Sigmoid colon (tissue), 7 donors: ENCODE results near the gene SPEM1. TPM values are rescaled to one million over a fixed set of nuclear protein-coding genes. Genes with fewer than 3 reads are reported as not detected.

ENCODE experiments used
- DNase-seq: peaks from one replicate; pipeline ENCODE4 v3.0.0-alpha.2; 2019
- H3K27ac ChIP-seq, 4 donors: fragments of 200-600 bp; sonication (generic); one replicate each; pipeline ENCODE4 v1.5.1; 2016 to 2019; ENCODE audit warnings: mild to moderate bottlenecking in 1 of 4
- H3K27me3 ChIP-seq, 3 donors: fragments of 200-600 bp; sonication (generic); one replicate each; pipeline ENCODE4 v1.5.1; 2019; ENCODE audit warnings: mild to moderate bottlenecking in 1 of 3
- H3K36me3 ChIP-seq, 4 donors: fragments of 200-600 bp; sonication (generic); one replicate each; pipeline ENCODE4 v1.5.1; 2016 to 2019
- H3K4me1 ChIP-seq, 4 donors: fragments of 200-600 bp; sonication (generic); one replicate each; pipeline ENCODE4 v1.5.1; 2017 to 2019
- H3K4me3 ChIP-seq, 4 donors: fragments of 200-600 bp; sonication (generic); one replicate each; pipeline ENCODE4 v1.5.1; 2017 to 2019; ENCODE audit warnings: mild to moderate bottlenecking in 2 of 4, moderate library complexity in 1 of 4
- H3K9me3 ChIP-seq, 4 donors: fragments of 200-600 bp in 3 of 4; sonication (generic) in 3 of 4; one replicate each; pipeline versions ENCODE4 v1.5.1 to v1.6.1; 2013 to 2019
- EP300 ChIP-seq, 4 donors: sonication (generic); formaldehyde crosslinking; IDR thresholded peaks; one replicate each; pipeline ENCODE4 v1.6.1; 2017; ENCODE audit warnings: antibody characterized with exemption in 4 of 4
- POLR2A ChIP-seq, 2 donors: fragments of 450-650 bp; IDR thresholded peaks; one replicate each; pipeline ENCODE4 v1.6.1; 2016; ENCODE audit warnings: antibody characterized with exemption in 2 of 2, mild to moderate bottlenecking in 2 of 2, moderate library complexity in 2 of 2
- POLR2AphosphoS5 ChIP-seq, 4 donors: sonication (generic); formaldehyde crosslinking; IDR thresholded peaks; one replicate each; pipeline ENCODE4 v1.6.1; 2017; ENCODE audit warnings: antibody characterized with exemption in 4 of 4
- WGBS, 2 donors: extraction: QIAGEN DNeasy Blood & Tissue Kit; methylation state at CpG; one replicate each; pipeline ENCODE4 v1.1.7; 2013; 5-methylcytosine and 5-hydroxymethylcytosine counted together
- intact Hi-C: fragments of 100-400 bp; cut with DNase I; formaldehyde crosslinking; loops from one replicate; pipeline ENCODE4 v1.15.1; 2023
- polyA plus RNA-seq, 3 donors: library from polyadenylated mRNA; stranded (reverse); fragments of 200-250 nt; gene quantifications; one replicate each; pipeline ENCODE4 v1.2.3, GENCODE V29; 2013
- total RNA-seq, 4 donors: library from RNA; depleted of rRNA; stranded (reverse); fragments of >200 nt; gene quantifications; one replicate each; pipeline ENCODE4 v1.1.0, GENCODE V29; 2016
- TF ChIP-seq, protein P1 (sequence below), 4 experiments: fragments of 450-650 bp in 3 of 4; fragments of 200-600 bp in 1 of 4; IDR thresholded peaks; one replicate each; pipeline ENCODE4 v1.5.1; 2016 to 2019; ENCODE audit warnings: antibody characterized with exemption in 4 of 4, mild to moderate bottlenecking in 3 of 4, moderate library complexity in 2 of 4
- donor health status: healthy with polysubstance abuse.
- donor health status: Bipolar disorder and iron deficiency.
- donor health status: healthy.

Gene SPEM1
- total and polyA plus RNA-seq, 7 donors, result not detected

DNA sequence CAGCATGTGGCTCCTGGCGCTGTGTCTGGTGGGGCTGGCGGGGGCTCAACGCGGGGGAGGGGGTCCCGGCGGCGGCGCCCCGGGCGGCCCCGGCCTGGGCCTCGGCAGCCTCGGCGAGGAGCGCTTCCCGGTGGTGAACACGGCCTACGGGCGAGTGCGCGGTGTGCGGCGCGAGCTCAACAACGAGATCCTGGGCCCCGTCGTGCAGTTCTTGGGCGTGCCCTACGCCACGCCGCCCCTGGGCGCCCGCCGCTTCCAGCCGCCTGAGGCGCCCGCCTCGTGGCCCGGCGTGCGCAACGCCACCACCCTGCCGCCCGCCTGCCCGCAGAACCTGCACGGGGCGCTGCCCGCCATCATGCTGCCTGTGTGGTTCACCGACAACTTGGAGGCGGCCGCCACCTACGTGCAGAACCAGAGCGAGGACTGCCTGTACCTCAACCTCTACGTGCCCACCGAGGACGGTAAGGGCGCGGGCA lies 11.8 kb upstream of the SPEM1 start:
- no peaks in the 10 kb centered on the region for H3K9me3 ChIP-seq
- H3K27me3 ChIP-seq, result no peaks in the 10 kb centered on the region
- no peak for TF ChIP-seq EP300 (IDR thresholded peaks at IDR 0.05)
- TF ChIP-seq, protein P1, sequence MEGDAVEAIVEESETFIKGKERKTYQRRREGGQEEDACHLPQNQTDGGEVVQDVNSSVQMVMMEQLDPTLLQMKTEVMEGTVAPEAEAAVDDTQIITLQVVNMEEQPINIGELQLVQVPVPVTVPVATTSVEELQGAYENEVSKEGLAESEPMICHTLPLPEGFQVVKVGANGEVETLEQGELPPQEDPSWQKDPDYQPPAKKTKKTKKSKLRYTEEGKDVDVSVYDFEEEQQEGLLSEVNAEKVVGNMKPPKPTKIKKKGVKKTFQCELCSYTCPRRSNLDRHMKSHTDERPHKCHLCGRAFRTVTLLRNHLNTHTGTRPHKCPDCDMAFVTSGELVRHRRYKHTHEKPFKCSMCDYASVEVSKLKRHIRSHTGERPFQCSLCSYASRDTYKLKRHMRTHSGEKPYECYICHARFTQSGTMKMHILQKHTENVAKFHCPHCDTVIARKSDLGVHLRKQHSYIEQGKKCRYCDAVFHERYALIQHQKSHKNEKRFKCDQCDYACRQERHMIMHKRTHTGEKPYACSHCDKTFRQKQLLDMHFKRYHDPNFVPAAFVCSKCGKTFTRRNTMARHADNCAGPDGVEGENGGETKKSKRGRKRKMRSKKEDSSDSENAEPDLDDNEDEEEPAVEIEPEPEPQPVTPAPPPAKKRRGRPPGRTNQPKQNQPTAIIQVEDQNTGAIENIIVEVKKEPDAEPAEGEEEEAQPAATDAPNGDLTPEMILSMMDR (IDR thresholded peaks at IDR 0.05), result no peak
- TF ChIP-seq POLR2AphosphoS5 (IDR thresholded peaks at IDR 0.05), result no peak
- H3K27ac ChIP-seq, result no peak overlapping the region
- peaks cover 0 to 28% (median 7%) of the 10 kb centered on the region in 4 donors for H3K36me3 ChIP-seq
- WGBS, 2 donors, result 45 to 59% methylated on average over 58 of the region's 58 CpGs
- H3K4me3 ChIP-seq, result no peak overlapping the region
- H3K4me1 ChIP-seq, result peaks cover 0 to 27% (median 20%) of the 10 kb centered on the region in 4 donors
- intact Hi-C loops, result loop anchor here (10.0 kb wide), 1 partner anchor 763 kb away; the partner anchor contains the start of genes KIAA0753 and TXNDC17
- DNase-seq, result no peak

DNA sequence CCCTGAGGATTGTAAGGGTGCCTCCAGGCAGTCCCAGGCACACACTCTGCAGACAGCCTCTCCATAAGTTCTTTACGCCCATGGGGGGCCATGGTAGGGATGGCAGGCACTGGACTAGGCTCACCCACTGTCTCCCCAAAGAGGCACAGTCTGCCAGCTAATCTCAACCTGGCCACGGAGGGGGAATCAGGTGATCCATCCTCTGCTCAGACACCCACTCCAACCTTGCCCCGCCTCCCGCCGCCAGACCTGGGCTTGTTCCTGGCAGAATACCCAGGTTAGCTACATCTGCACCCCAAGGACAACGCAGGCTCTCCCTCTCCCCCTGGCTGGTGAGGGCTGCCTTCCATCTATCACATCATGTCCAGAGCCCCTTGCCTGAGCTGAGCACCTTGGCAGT lies 11.3 kb upstream of the SPEM1 start:
- DNase-seq, result no peak
- peaks cover 0 to 28% (median 7%) of the 10 kb centered on the region in 4 donors for H3K36me3 ChIP-seq
- WGBS, 2 donors, result 50 to 82% methylated on average over 6 of the region's 6 CpGs
- no peak overlapping the region for H3K27ac ChIP-seq
- H3K4me3 ChIP-seq, result no peak overlapping the region
- intact Hi-C loops, result loop anchor here (10.0 kb wide), 1 partner anchor 764 kb away; the partner anchor contains the start of genes KIAA0753 and TXNDC17
- TF ChIP-seq EP300 (IDR thresholded peaks at IDR 0.05) (no peak), POLR2AphosphoS5 (IDR thresholded peaks at IDR 0.05) (no peak), POLR2A (IDR thresholded peaks at IDR 0.05) (no peak)
- TF ChIP-seq, protein P1 (IDR thresholded peaks at IDR 0.05), result no peak
- no peaks in the 10 kb centered on the region for H3K9me3 ChIP-seq
- peaks cover 0 to 25% (median 20%) of the 10 kb centered on the region in 4 donors for H3K4me1 ChIP-seq
- no peaks in the 10 kb centered on the region for H3K27me3 ChIP-seq

DNA sequence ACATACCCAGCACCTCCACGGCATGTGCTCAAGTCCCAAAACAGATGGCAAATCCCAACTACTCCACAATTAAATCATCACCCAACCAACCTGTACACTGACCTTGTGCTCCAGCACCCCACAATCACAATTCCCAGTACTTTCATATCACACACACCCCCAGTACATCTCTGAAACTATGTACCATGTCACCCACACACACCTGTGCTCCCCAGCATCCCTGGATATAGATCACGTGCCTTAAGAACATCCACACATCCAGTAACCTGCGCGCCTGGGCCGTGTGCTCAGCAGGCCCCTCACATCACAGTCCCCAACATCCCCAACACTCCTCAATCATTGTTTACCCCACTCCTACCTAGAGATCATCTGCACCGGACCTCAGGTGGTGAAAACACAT lies 10.4 kb upstream of the SPEM1 start:
- WGBS, 2 donors, result 92% methylated on average over 6 of the region's 6 CpGs

DNA sequence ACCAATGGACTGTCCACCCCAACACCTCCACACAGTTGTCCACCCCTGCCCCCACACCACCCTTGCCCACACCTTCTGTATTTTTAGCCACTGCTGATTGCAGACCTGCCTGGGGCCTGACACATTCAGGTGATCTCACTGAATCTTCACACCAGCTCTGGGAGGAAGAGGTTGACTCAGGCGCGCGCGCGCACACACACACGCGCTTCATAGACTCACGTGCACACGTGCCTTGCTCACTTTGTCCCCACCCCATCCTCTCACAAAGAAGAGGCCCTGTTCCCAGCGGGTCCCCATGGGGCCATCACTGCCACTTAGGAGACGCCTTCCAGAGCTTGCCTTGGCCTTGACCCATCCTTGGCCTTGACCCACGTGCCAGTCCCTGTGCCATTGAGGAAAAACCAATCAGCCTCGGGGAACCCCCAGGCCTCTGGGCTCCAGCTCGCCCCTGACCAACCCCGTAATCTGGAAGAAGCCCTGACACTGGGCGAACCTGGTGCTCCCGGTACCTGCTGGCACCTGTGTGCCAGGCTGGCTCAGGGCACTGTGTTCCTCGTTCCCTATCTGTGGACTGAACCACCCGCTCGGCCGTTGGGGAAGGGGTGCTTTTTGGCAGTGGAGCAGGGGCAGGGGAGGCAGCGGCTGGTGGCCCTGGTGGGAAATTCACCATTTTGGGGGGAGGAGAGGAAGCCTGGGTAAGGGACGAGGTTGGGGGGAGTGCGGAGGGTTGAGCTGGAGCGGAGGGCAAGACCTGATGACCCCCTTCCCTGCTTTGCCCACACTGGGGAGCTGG lies 9.3 kb upstream of the SPEM1 start:
- DNase-seq, result no peak
- H3K27ac ChIP-seq, result no peak overlapping the region
- TF ChIP-seq EP300 (IDR thresholded peaks at IDR 0.05), result no peak
- no peak for TF ChIP-seq POLR2AphosphoS5 (IDR thresholded peaks at IDR 0.05)
- TF ChIP-seq, protein P1 (IDR thresholded peaks at IDR 0.05), result no peak
- TF ChIP-seq POLR2A (IDR thresholded peaks at IDR 0.05), result no peak
- no peaks in the 10 kb centered on the region for H3K9me3 ChIP-seq
- 83 to 90% methylated on average over 25 of the region's 25 CpGs for WGBS, 2 donors
- no peak overlapping the region for H3K4me3 ChIP-seq
- peaks cover 0 to 14% (median 10%) of the 10 kb centered on the region in 4 donors for H3K4me1 ChIP-seq
- intact Hi-C loops, result no loop called here
- peaks cover 0 to 42% (median 9%) of the 10 kb centered on the region in 4 donors for H3K36me3 ChIP-seq
- H3K27me3 ChIP-seq, result no peaks in the 10 kb centered on the region

More for the DNA sequence above, 10.4 kb upstream of the SPEM1 start:
- Histone ChIP-seq H3K4me1 (peaks cover 0 to 23% (median 20%) of the 10 kb centered on the region in 4 donors), H3K36me3 (peaks cover 0 to 32% (median 7%) of the 10 kb centered on the region in 4 donors), H3K4me3 (no peak overlapping the region), H3K27me3 (no peaks in the 10 kb centered on the region), H3K9me3 (no peaks in the 10 kb centered on the region), H3K27ac (no peak overlapping the region)
- no peak for DNase-seq
- intact Hi-C loops, result loop anchor here (10.0 kb wide), 1 partner anchor 765 kb away; the partner anchor contains the start of genes KIAA0753 and TXNDC17
- no peak for TF ChIP-seq POLR2AphosphoS5 (IDR thresholded peaks at IDR 0.05)
- TF ChIP-seq, protein P1 (IDR thresholded peaks at IDR 0.05), result no peak
- no peak for TF ChIP-seq EP300 (IDR thresholded peaks at IDR 0.05)
- no peak for TF ChIP-seq POLR2A (IDR thresholded peaks at IDR 0.05)
